ENCODE results near the gene RAB31. TPM values are rescaled to one million over a fixed set of nuclear protein-coding genes. Genes with fewer than 3 reads are reported as not detected.

Gene RAB31
- total RNA-seq, 3 donors from 2014 or later = 12.8 to 58.5 (median 27.4) TPM

DNA sequence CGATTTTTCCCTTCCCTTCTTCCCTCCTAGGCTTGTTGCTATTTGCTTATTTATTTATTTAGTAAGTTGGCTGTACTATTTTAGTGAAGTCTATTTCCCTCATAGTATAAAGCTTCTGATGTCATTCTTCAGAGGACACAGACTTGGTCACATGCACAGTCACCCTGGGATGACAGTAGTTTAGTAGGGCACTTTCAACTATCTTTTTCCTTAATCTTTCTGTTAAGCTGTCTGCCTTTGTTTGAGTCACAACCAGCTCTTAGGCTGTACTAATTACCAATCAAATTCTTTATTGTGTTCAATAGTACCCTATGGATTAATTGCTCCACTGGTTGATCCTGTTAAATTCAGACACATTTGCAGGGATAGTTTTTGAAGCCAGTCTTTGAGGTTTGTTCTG, 26.9 kb upstream of the RAB31 start:
- no peak overlapping the region for H3K4me3 ChIP-seq
- H3K36me3 ChIP-seq (ENCODE audit: low read depth) = no peaks in the 10 kb centered on the region
- H3K9me3 ChIP-seq = no peaks in the 10 kb centered on the region
- TF ChIP-seq, protein P1, sequence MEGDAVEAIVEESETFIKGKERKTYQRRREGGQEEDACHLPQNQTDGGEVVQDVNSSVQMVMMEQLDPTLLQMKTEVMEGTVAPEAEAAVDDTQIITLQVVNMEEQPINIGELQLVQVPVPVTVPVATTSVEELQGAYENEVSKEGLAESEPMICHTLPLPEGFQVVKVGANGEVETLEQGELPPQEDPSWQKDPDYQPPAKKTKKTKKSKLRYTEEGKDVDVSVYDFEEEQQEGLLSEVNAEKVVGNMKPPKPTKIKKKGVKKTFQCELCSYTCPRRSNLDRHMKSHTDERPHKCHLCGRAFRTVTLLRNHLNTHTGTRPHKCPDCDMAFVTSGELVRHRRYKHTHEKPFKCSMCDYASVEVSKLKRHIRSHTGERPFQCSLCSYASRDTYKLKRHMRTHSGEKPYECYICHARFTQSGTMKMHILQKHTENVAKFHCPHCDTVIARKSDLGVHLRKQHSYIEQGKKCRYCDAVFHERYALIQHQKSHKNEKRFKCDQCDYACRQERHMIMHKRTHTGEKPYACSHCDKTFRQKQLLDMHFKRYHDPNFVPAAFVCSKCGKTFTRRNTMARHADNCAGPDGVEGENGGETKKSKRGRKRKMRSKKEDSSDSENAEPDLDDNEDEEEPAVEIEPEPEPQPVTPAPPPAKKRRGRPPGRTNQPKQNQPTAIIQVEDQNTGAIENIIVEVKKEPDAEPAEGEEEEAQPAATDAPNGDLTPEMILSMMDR (IDR thresholded peaks at IDR 0.05) = no peak
- peak; percentile 23 for ATAC-seq
- H3K4me1 ChIP-seq (ENCODE audit: low read depth) = no peaks in the 10 kb centered on the region
- intact Hi-C loops (cut with DNase I, micrococcal nuclease) = no loop called here
- DNase-seq = no peak

DNA sequence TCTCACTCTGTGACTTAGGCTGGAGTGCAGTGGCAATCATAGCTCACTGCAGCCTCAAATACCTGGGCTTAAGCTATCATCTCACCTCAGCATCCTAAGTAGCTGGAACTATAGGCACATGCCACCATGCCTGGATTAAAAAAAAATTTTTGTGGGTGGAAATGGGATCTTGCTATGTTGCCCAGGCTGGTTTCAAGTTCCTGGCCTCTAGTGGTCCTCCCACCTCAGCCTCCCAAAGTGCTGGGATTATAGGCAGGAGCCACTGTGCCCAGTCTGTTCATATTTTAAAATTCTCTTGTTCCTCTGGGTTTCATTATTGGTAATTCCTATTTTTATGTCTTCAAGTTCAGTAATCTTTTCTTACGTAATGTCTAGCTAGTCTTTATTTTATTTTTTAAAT, 25.5 kb upstream of the RAB31 start:
- TF ChIP-seq, protein P1 (IDR thresholded peaks at IDR 0.05) = no peak

DNA sequence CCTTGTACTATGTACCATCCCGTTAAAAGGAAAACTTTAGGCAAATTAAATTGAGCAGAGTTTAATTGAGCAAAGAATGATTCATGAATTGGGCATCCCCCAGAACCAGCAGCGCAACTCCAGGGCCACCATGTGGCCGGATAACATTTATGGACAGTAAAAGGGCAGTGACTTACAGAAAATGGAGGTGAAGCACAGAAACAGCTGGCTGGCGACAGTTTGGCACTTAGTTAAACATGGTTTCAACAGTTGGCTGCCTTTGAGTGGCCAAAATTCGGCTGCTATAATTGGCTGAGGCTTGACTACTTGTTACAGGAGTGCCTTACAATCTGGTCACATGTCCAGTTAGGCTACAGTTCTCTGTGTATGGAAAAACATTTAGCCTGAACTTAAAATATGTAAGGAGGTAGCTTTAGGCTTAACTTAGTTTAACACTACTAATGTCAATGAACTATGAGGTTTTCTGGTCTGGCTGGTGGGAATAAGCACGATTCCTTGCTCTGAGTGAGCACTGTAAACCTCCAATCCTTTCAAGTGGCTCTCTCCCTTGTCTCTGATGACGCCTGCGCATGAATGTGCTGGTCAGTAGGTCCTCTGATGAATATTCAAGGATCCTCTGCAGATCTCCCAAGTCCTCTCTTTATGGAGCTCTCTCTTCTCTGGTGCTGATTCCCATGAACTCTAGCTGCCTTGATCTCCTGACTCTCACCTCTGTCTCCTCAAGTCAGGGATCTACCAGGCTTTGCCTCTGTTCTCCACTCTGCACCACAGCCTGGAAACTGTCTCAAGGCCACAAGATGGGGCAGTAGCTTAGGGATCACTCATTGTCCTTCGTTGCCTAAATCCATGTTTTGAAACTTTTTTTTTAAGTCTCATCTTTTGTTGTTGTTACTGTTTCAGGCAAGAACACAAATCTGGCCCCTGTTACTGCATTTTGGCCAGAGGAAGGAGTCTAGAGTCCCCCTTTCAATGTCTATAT, 24.4 kb upstream of the RAB31 start:
- Histone ChIP-seq H3K36me3 (ENCODE audit: low read depth) (no peaks in the 10 kb centered on the region), H3K4me1 (ENCODE audit: low read depth) (no peaks in the 10 kb centered on the region), H3K4me3 (no peak overlapping the region), H3K9me3 (no peaks in the 10 kb centered on the region)
- intact Hi-C loops (cut with DNase I, micrococcal nuclease) = no loop called here
- ATAC-seq (peak; percentile 63), DNase-seq (peak in 1 of 3 donors; percentile 13)
- TF ChIP-seq, protein P1 (IDR thresholded peaks at IDR 0.05) = no peak

More for the DNA sequence above, 25.5 kb upstream of the RAB31 start:
- Histone ChIP-seq H3K4me3 (no peak overlapping the region), H3K4me1 (ENCODE audit: low read depth) (no peaks in the 10 kb centered on the region), H3K36me3 (ENCODE audit: low read depth) (no peaks in the 10 kb centered on the region), H3K9me3 (no peaks in the 10 kb centered on the region)
- ATAC-seq (no peak), DNase-seq (no peak)
- intact Hi-C loops (cut with DNase I, micrococcal nuclease) = no loop called here

DNA sequence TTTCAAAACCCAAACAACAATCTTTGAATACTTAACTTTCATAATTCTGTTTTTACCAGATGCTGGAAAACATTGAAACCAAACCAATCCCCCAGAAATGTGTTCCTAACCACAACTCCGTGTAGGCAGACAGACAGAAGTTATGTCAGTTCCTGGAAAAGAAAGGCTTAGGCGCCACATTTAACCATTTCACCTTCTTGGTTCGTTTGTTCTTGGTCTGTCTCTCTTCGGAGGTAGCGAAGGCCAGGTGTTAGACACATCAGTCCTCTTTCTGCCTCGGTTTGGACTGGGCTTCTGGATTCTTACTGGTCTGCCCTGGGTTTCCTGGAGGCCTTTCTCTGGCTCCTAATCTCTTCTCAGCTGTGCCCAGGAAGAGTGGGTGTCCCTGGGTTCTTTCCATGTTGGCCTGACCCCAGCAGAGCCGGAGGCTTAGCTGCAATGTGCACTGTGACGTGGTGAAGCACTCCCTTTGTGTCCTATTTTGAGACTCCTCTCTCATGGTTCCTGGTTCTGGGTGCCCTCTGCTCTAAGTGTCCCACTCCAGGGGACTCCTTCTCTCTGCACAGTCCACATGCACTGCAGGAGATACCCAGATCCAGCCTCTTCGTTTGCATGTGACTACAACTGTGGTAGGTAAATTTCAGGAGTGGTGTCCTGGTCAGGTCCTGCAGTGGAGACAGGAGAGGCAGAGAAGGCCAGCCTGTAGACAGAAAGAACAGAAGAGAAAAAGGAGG, 23.1 kb upstream of the RAB31 start:
- Histone ChIP-seq H3K9me3 (no peaks in the 10 kb centered on the region), H3K36me3 (ENCODE audit: low read depth) (no peaks in the 10 kb centered on the region), H3K4me1 (ENCODE audit: low read depth) (no peaks in the 10 kb centered on the region), H3K4me3 (no peak overlapping the region)
- TF ChIP-seq, protein P1 (IDR thresholded peaks at IDR 0.05) = no peak
- DNase-seq = no peak
- peak; percentile 30 for ATAC-seq
- intact Hi-C loops (cut with DNase I, micrococcal nuclease) = no loop called here

DNA sequence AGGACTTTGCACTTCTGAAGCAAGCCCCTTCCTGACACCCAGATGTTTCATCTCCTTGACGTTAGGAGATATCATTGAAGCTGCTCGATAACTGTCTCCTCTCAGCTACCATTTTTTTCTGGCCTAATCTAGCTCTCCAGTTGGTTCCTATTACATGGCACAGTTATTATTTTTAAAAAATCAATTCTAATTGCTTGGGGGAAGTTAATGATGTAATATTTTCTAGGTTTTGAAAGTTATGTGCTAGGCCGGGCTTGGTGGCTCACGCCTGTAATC, 22.5 kb upstream of the RAB31 start:
- no peaks in the 10 kb centered on the region for H3K9me3 ChIP-seq
- no peak for ATAC-seq
- intact Hi-C loops (cut with DNase I, micrococcal nuclease) = no loop called here

More for the DNA sequence above, 22.5 kb upstream of the RAB31 start:
- Histone ChIP-seq H3K4me3 (no peak overlapping the region), H3K4me1 (ENCODE audit: low read depth) (no peaks in the 10 kb centered on the region), H3K36me3 (ENCODE audit: low read depth) (no peaks in the 10 kb centered on the region)
- TF ChIP-seq, protein P1 (IDR thresholded peaks at IDR 0.05) = no peak
- no peak for DNase-seq

Measured in mucosa of descending colon (tissue), 3 donors.